Stimulated activated naive CD8-positive, alpha-beta T cell treated with anti-CD3 and anti-CD28 coated beads, Interleukin-15, amount 100 ng/mL, for 72 hours (primary cell): ENCODE data around the gene UGT1A7.
"Not testable (repeated sequence)": the region's sequence is repeated elsewhere in the genome, so short reads cannot be mapped to it uniquely, and the experiment has no call there.

Experiments used
- ATAC-seq: fragments of 150-1000 bp; cut with Tn5 transposase; 2 replicates; pipeline ENCODE4 v1.10.0; 2021; ENCODE audit warnings: mild to moderate bottlenecking, moderate library complexity
- DNase-seq, 2 donors: peaks; one replicate each; pipeline ENCODE4 v3.0.0; 2021 to 2022
- H3K27ac Mint-ChIP-seq, 2 donors: one replicate each; pipeline ENCODE4 v1.8.0; 2022; ENCODE audit warnings: mild to moderate bottlenecking in 2 of 2, mixed read lengths in 2 of 2, moderate library complexity in 2 of 2
- H3K27me3 Mint-ChIP-seq: one replicate; pipeline ENCODE4 v1.8.0; 2022; ENCODE audit warnings: mixed read lengths
- H3K4me1 Mint-ChIP-seq: one replicate; pipeline ENCODE4 v1.8.0; 2022; ENCODE audit warnings: mild to moderate bottlenecking, mixed read lengths
- H3K4me3 Mint-ChIP-seq, 2 donors: one replicate each; pipeline ENCODE4 v1.8.0; 2022; ENCODE audit warnings: mild to moderate bottlenecking in 2 of 2, mixed read lengths in 2 of 2, moderate library complexity in 1 of 2
- H3K9me3 Mint-ChIP-seq, 2 donors: one replicate each; pipeline ENCODE4 v1.8.0; 2022; ENCODE audit warnings: mixed read lengths in 2 of 2

The UGT1A7 gene

GRCh38 chr2:233698740-233699139 is 17.0 kb downstream of the UGT1A7 start:
- no peaks in the 10 kb centered on the region for H3K4me1 Mint-ChIP-seq
- ATAC-seq = no peak

GRCh38 chr2:233699424-233700027 is 17.8 kb downstream of the UGT1A7 start:
- ATAC-seq (no peak), DNase-seq (no peak)
- no peaks in the 10 kb centered on the region for H3K27me3 Mint-ChIP-seq
- no peak overlapping the region for H3K27ac Mint-ChIP-seq
- H3K4me1 Mint-ChIP-seq = no peaks in the 10 kb centered on the region
- peaks cover 0 to 8% of the 10 kb centered on the region in 2 donors for H3K9me3 Mint-ChIP-seq
- no peak overlapping the region for H3K4me3 Mint-ChIP-seq

More at GRCh38 chr2:233698740-233699139, 17.0 kb downstream of the UGT1A7 start:
- no peak overlapping the region for H3K4me3 Mint-ChIP-seq
- DNase-seq = no peak
- peaks cover 0 to 5% of the 10 kb centered on the region in 2 donors for H3K9me3 Mint-ChIP-seq
- no peak overlapping the region for H3K27ac Mint-ChIP-seq
- peaks cover 3% of the 10 kb centered on the region for H3K27me3 Mint-ChIP-seq

GRCh38 chr2:233700028-233700635 is 18.4 kb downstream of the UGT1A7 start:
- no peak for ATAC-seq
- H3K4me3 Mint-ChIP-seq = no peak overlapping the region
- no peaks in the 10 kb centered on the region for H3K4me1 Mint-ChIP-seq
- H3K9me3 Mint-ChIP-seq = peaks cover 0 to 8% of the 10 kb centered on the region in 2 donors
- H3K27ac Mint-ChIP-seq = no peak overlapping the region
- DNase-seq = no peak
- no peaks in the 10 kb centered on the region for H3K27me3 Mint-ChIP-seq

- H3K27me3 Mint-ChIP-seq, DNase-seq, H3K4me1 Mint-ChIP-seq, H3K4me3 Mint-ChIP-seq, ATAC-seq, H3K9me3 Mint-ChIP-seq, H3K27ac Mint-ChIP-seq: not testable (repeated sequence)
Observed at GRCh38 chr2:233700842-233701241, 19.1 kb downstream of the UGT1A7 start.

GRCh38 chr2:233702238-233702637 is 20.5 kb downstream of the UGT1A7 start:
- no peak overlapping the region for H3K27ac Mint-ChIP-seq
- DNase-seq (no peak), ATAC-seq (no peak)
- H3K4me3 Mint-ChIP-seq = no peak overlapping the region
- H3K9me3 Mint-ChIP-seq = peaks cover 0 to 8% of the 10 kb centered on the region in 2 donors
- no peaks in the 10 kb centered on the region for H3K4me1 Mint-ChIP-seq
- H3K27me3 Mint-ChIP-seq = no peaks in the 10 kb centered on the region

- Mint-ChIP-seq H3K4me1 (no peaks in the 10 kb centered on the region), H3K4me3 (no peak overlapping the region), H3K27ac (no peak overlapping the region), H3K27me3 (peaks cover under 1% of the 10 kb centered on the region), H3K9me3 (peaks cover 0 to 8% of the 10 kb centered on the region in 2 donors)
- no peak for ATAC-seq
- DNase-seq = no peak
Observed at GRCh38 chr2:233705911-233706506, 24.3 kb downstream of the UGT1A7 start.

- Mint-ChIP-seq H3K9me3 (peaks cover 0 to 8% of the 10 kb centered on the region in 2 donors), H3K4me3 (no peak overlapping the region), H3K4me1 (peaks cover 4% of the 10 kb centered on the region), H3K27ac (no peak overlapping the region), H3K27me3 (peaks cover 7% of the 10 kb centered on the region)
- no peak for ATAC-seq
- no peak for DNase-seq
Observed at GRCh38 chr2:233706720-233707119, 25.0 kb downstream of the UGT1A7 start.

GRCh38 chr2:233707940-233708644 is 26.4 kb downstream of the UGT1A7 start:
- ATAC-seq = no peak
- no peak for DNase-seq

GRCh38 chr2:233708942-233709341 is 27.2 kb downstream of the UGT1A7 start:
- DNase-seq (no peak), ATAC-seq (no peak)
- no peak overlapping the region for H3K4me3 Mint-ChIP-seq
- peaks cover 0 to 3% of the 10 kb centered on the region in 2 donors for H3K9me3 Mint-ChIP-seq
- H3K27me3 Mint-ChIP-seq = peaks cover 30% of the 10 kb centered on the region
- peaks cover 20% of the 10 kb centered on the region for H3K4me1 Mint-ChIP-seq
- no peak overlapping the region for H3K27ac Mint-ChIP-seq

More at GRCh38 chr2:233707940-233708644, 26.4 kb downstream of the UGT1A7 start:
- no peak overlapping the region for H3K27ac Mint-ChIP-seq
- H3K27me3 Mint-ChIP-seq = peaks cover 21% of the 10 kb centered on the region
- peaks cover 12% of the 10 kb centered on the region for H3K4me1 Mint-ChIP-seq
- H3K4me3 Mint-ChIP-seq = no peak overlapping the region
- peaks cover 0 to 7% of the 10 kb centered on the region in 2 donors for H3K9me3 Mint-ChIP-seq

- H3K27me3 Mint-ChIP-seq = peaks cover 33% of the 10 kb centered on the region
- H3K4me1 Mint-ChIP-seq = peaks cover 24% of the 10 kb centered on the region
- ATAC-seq (peak; percentile 80), DNase-seq (peak; percentile 59 to 64)
- H3K9me3 Mint-ChIP-seq = no peaks in the 10 kb centered on the region
- H3K4me3 Mint-ChIP-seq = no peak overlapping the region
- H3K27ac Mint-ChIP-seq = no peak overlapping the region
Observed at GRCh38 chr2:233711312-233712008, 29.8 kb downstream of the UGT1A7 start.

- H3K9me3 Mint-ChIP-seq = no peaks in the 10 kb centered on the region
- no peak within 1 kb of the TSS for H3K27ac Mint-ChIP-seq
- H3K4me1 Mint-ChIP-seq = peaks cover 24% of the 10 kb centered on the region
- ATAC-seq (no peak), DNase-seq (no peak)
- no peak within 1 kb of the TSS for H3K4me3 Mint-ChIP-seq
- H3K27me3 Mint-ChIP-seq = peaks cover 46% of the 10 kb centered on the region
Observed at GRCh38 chr2:233712611-233713261, 31.0 kb downstream of the UGT1A7 start, which contains the start of gene UGT1A5. Gene UGT1A5 (plus strand): TSS chr2:233712907. CDS start chr2:233712992, 85 bp downstream.

- DNase-seq (no peak), ATAC-seq (no peak)
- H3K4me1 Mint-ChIP-seq = peaks cover 24% of the 10 kb centered on the region
- no peaks in the 10 kb centered on the region for H3K9me3 Mint-ChIP-seq
- peaks cover 51% of the 10 kb centered on the region for H3K27me3 Mint-ChIP-seq
- H3K27ac Mint-ChIP-seq = no peak overlapping the region
- no peak overlapping the region for H3K4me3 Mint-ChIP-seq
Observed at GRCh38 chr2:233713262-233713615, 31.5 kb downstream of the UGT1A7 start.

GRCh38 chr2:233714121-233714520 is 32.4 kb downstream of the UGT1A7 start:
- ATAC-seq (no peak), DNase-seq (no peak)
- no peak overlapping the region for H3K4me3 Mint-ChIP-seq
- no peaks in the 10 kb centered on the region for H3K9me3 Mint-ChIP-seq
- peaks cover 24% of the 10 kb centered on the region for H3K4me1 Mint-ChIP-seq
- H3K27me3 Mint-ChIP-seq = peaks cover 60% of the 10 kb centered on the region
- H3K27ac Mint-ChIP-seq = no peak overlapping the region

- Mint-ChIP-seq H3K27ac (no peak within 1 kb of the TSS), H3K4me3 (no peak within 1 kb of the TSS), H3K4me1 (peaks cover 11% of the 10 kb centered on the region), H3K27me3 (peaks cover 56% of the 10 kb centered on the region), H3K9me3 (no peaks in the 10 kb centered on the region)
- ATAC-seq (no peak), DNase-seq (no peak)
Observed at GRCh38 chr2:233718552-233718951, 36.9 kb downstream of the UGT1A7 start, which contains the start of gene UGT1A4. Gene UGT1A4 (plus strand): TSS chr2:233718736. CDS start chr2:233718821, 85 bp downstream.
